Keratinocyte (primary cell): Measurements from ENCODE around the gene MCTP2. TPM values are rescaled to one million over a fixed set of nuclear protein-coding genes. Genes with fewer than 3 reads are reported as not detected.

ENCODE experiments used
- DNase-seq: peaks from one replicate; pipeline ENCODE4 v3.0.0-alpha.2; 2011; ENCODE audit warnings: low read depth, missing footprints, low spot score
- FAIRE-seq: peaks from 2 replicates; lab custom pipeline; 2011; peaks lifted over from hg19 to GRCh38; lab: Jason Lieb, UNC
- H2AFZ ChIP-seq: 2 replicates; pipeline ENCODE4 v1.6.0; 2012; ENCODE audit warnings: low read length, control low read depth, inconsistent platforms; ENCODE audit not compliant: control insufficient read depth
- H3K27ac ChIP-seq: 2 replicates; pipeline ENCODE4 v1.5.1; 2011; ENCODE audit warnings: low read length; ENCODE audit not compliant: control insufficient read depth, insufficient read depth
- H3K27me3 ChIP-seq: 3 replicates; pipeline ENCODE4 v1.6.0; 2011; ENCODE audit warnings: low read length; ENCODE audit not compliant: control insufficient read depth, insufficient read depth; ENCODE audit errors: extremely low read depth
- H3K36me3 ChIP-seq, 2 experiments: 2 replicates in 1 of 2; 3 replicates in 1 of 2; pipeline ENCODE4 v1.5.1; 2011; ENCODE audit warnings: low read length in 2 of 2, mild to moderate bottlenecking in 1 of 2; ENCODE audit not compliant: control insufficient read depth in 2 of 2, insufficient read depth in 2 of 2; ENCODE audit errors: extremely low read depth in 1 of 2
- H3K4me1 ChIP-seq: 3 replicates; pipeline ENCODE4 v1.5.1; 2011; ENCODE audit warnings: low read length; ENCODE audit not compliant: control insufficient read depth, insufficient read depth; ENCODE audit errors: extremely low read depth
- H3K4me2 ChIP-seq: 3 replicates; pipeline ENCODE4 v1.6.0; 2011; ENCODE audit warnings: low read depth, low read length; ENCODE audit not compliant: control insufficient read depth, insufficient read depth; ENCODE audit errors: extremely low read depth
- H3K4me3 ChIP-seq, 3 experiments: fragments of 200-600 bp in 1 of 3; sonication (generic) in 1 of 3; 2 replicates in 2 of 3; 3 replicates in 1 of 3; pipeline ENCODE4 v1.5.1; 2011 to 2016; ENCODE audit warnings: low read length in 3 of 3, mild to moderate bottlenecking in 3 of 3, control low read depth in 2 of 3, inconsistent platforms in 1 of 3, low read depth in 1 of 3, mixed read lengths in 1 of 3, mixed run types in 1 of 3, moderate library complexity in 1 of 3; ENCODE audit not compliant: control insufficient read depth in 2 of 3, insufficient read depth in 2 of 3; ENCODE audit errors: extremely low read depth in 1 of 3
- H3K79me2 ChIP-seq: 2 replicates; pipeline ENCODE4 v1.6.0; 2012; ENCODE audit warnings: low read length; ENCODE audit not compliant: control insufficient read depth, insufficient read depth
- H3K9ac ChIP-seq: 3 replicates; pipeline ENCODE4 v1.6.0; 2011; ENCODE audit warnings: low read length; ENCODE audit not compliant: control insufficient read depth, insufficient read depth; ENCODE audit errors: extremely low read depth
- H3K9me1 ChIP-seq: 3 replicates; pipeline ENCODE4 v1.6.0; 2011; ENCODE audit warnings: low read length; ENCODE audit not compliant: control insufficient read depth, insufficient read depth; ENCODE audit errors: extremely low read depth
- H3K9me3 ChIP-seq: 2 replicates; pipeline ENCODE4 v1.5.1; 2012; ENCODE audit warnings: low read depth, low read length; ENCODE audit not compliant: control insufficient read depth
- H4K20me1 ChIP-seq: 3 replicates; pipeline ENCODE4 v1.6.0; 2011; ENCODE audit warnings: low read length; ENCODE audit not compliant: control insufficient read depth, insufficient read depth; ENCODE audit errors: extremely low read depth
- CTCF ChIP-seq, 3 experiments: IDR thresholded peaks in 1 of 3; conservative IDR thresholded peaks in 1 of 3; optimal IDR thresholded peaks in 1 of 3; 2 replicates in 2 of 3; 3 replicates in 1 of 3; pipeline versions ENCODE3 to v1.5.1; 2011; ENCODE audit warnings: low read length in 3 of 3, mild to moderate bottlenecking in 3 of 3, moderate library complexity in 2 of 3, control low read depth in 1 of 3, inconsistent platforms in 1 of 3; ENCODE audit not compliant: insufficient read depth in 2 of 3; ENCODE audit errors: extremely low read depth in 1 of 3
- EZH2 ChIP-seq: IDR thresholded peaks from one replicate; pipeline ENCODE4 v1.6.1; 2012; ENCODE audit warnings: inconsistent platforms, mild to moderate bottlenecking, low read length, moderate library complexity
- dilution Hi-C: fragments of 300-500 bp; cut with MboI; formaldehyde crosslinking; loops from one replicate; pipeline ENCODE4 v1.7.0; 2020; ENCODE audit warnings: low sequenced_read_pairs; ENCODE audit not compliant: extremely low pct_ligation_motif_present
- polyA plus RNA-seq, 5 experiments: library from polyadenylated mRNA; depleted of rRNA in 3 of 5; stranded (reverse) in 3 of 5; stranded (forward) in 1 of 5; unstranded in 1 of 5; fragments of >200 nt; gene quantifications; 1 replicate in 1 of 5; 2 replicates in 3 of 5; 3 replicates in 1 of 5; pipeline versions ENCODE4 v1.2.1 to v1.2.3, GENCODE V29; 2011 to 2012; ENCODE audit warnings: missing spikeins in 2 of 5, low read depth in 1 of 5, low replicate concordance in 1 of 5

MCTP2 gene
- polyA plus RNA-seq, 1 donor (not counting 4 experiments of a cell fraction or from before 2014, with no cell fraction given), result 22.0 TPM

- TF ChIP-seq EZH2, result no peak
- TF ChIP-seq CTCF (optimal IDR thresholded peaks at IDR 0.05 in 1 of 3, IDR thresholded peaks at IDR 0.05 in 1 of 3, conservative IDR thresholded peaks at IDR 0.05 in 1 of 3; ENCODE audit: extremely low read depth in 1 of 3, insufficient read depth in 2 of 3, low read length in 3 of 3), result no peak
- H3K27ac ChIP-seq, result peak overlapping the region; percentile 25
- dilution Hi-C loops, result no loop called here
- peaks cover 64% of the 10 kb centered on the region for H3K4me1 ChIP-seq
- no peak overlapping the region for H3K4me2 ChIP-seq
- FAIRE-seq, result no peak
- no peaks in the 10 kb centered on the region for H3K36me3 ChIP-seq
- H3K9me3 ChIP-seq, result no peaks in the 10 kb centered on the region
- H3K9me1 ChIP-seq, result no peaks in the 10 kb centered on the region
- no peaks in the 10 kb centered on the region for H4K20me1 ChIP-seq
- H3K79me2 ChIP-seq, result peaks cover 70% of the 10 kb centered on the region
- no peak overlapping the region for H2AFZ ChIP-seq
- no peak overlapping the region for H3K9ac ChIP-seq
- no peak overlapping the region for H3K4me3 ChIP-seq
- no peak for DNase-seq
- no peaks in the 10 kb centered on the region for H3K27me3 ChIP-seq
These were observed 6.5 kb downstream of the MCTP2 start for GRCh38 chr15:94237903-94238302.

- FAIRE-seq (no peak), DNase-seq (no peak)
- TF ChIP-seq EZH2 (no peak), CTCF (optimal IDR thresholded peaks at IDR 0.05 in 1 of 3, IDR thresholded peaks at IDR 0.05 in 1 of 3, conservative IDR thresholded peaks at IDR 0.05 in 1 of 3; ENCODE audit: extremely low read depth in 1 of 3, insufficient read depth in 2 of 3, low read length in 3 of 3) (no peak)
- Histone ChIP-seq H3K79me2 (peaks cover 71% of the 10 kb centered on the region), H4K20me1 (no peaks in the 10 kb centered on the region), H3K36me3 (no peaks in the 10 kb centered on the region), H3K4me2 (peak overlapping the region; percentile 75), H3K9me1 (no peaks in the 10 kb centered on the region), H3K27me3 (no peaks in the 10 kb centered on the region), H2AFZ (no peak overlapping the region), H3K27ac (peak overlapping the region; percentile 73), H3K4me3 (no peak overlapping the region), H3K9me3 (peaks cover 2% of the 10 kb centered on the region), H3K4me1 (peaks cover 59% of the 10 kb centered on the region), H3K9ac (no peak overlapping the region)
- dilution Hi-C loops, result no loop called here
These were observed 7.3 kb downstream of the MCTP2 start for GRCh38 chr15:94238539-94239118.
